Progenitor cell of endocrine pancreas (in vitro differentiated cells): ENCODE measurements around the gene JAK3. TPM values are rescaled to one million over a fixed set of nuclear protein-coding genes. Genes with fewer than 3 reads are reported as not detected.
"Not testable (repeated sequence)": the region's sequence is repeated elsewhere in the genome, so short reads cannot be mapped to it uniquely, and the experiment has no call there.

ENCODE experiments used
- DNase-seq: peaks from one replicate; pipeline ENCODE4 v3.0.0; 2021; ENCODE audit warnings: low spot score; ENCODE audit not compliant: unreplicated experiment
- H3K27ac Mint-ChIP-seq: 2 replicates; pipeline ENCODE4 v1.8.0; 2021; ENCODE audit warnings: mild to moderate bottlenecking, moderate library complexity, mixed read lengths
- H3K27me3 Mint-ChIP-seq: 2 replicates; pipeline ENCODE4 v1.8.0; 2021; ENCODE audit warnings: mixed read lengths
- H3K36me3 Mint-ChIP-seq: 2 replicates; pipeline ENCODE4 v1.8.0; 2022; ENCODE audit warnings: mixed read lengths; ENCODE audit not compliant: insufficient read depth
- H3K4me1 Mint-ChIP-seq: 2 replicates; pipeline ENCODE4 v1.8.0; 2021; ENCODE audit warnings: low read depth, mixed read lengths
- H3K4me3 Mint-ChIP-seq: 2 replicates; pipeline ENCODE4 v1.8.0; 2021; ENCODE audit warnings: low read depth, mild to moderate bottlenecking, moderate library complexity, mixed read lengths
- H3K9me3 Mint-ChIP-seq: 2 replicates; pipeline ENCODE4 v1.8.0; 2021; ENCODE audit warnings: low read depth, mixed read lengths
- long read RNA-seq: library from polyadenylated mRNA; unstranded; transcript quantifications from one replicate; pipeline ENCODE4 v2.0.0, GENCODE V29; 2020
- total RNA-seq: library from RNA; stranded (reverse); gene quantifications from 2 replicates; pipeline ENCODE4 v1.2.1, GENCODE V29; 2021
- TF ChIP-seq, protein P1 (sequence below): fragments of 200-600 bp; sonication (generic); IDR thresholded peaks from one replicate; pipeline ENCODE4 v1.5.0; 2021; ENCODE audit warnings: antibody characterized with exemption, mild to moderate bottlenecking; ENCODE audit not compliant: unreplicated experiment

JAK3 gene
- 0.74 and 0.95 TPM in 2 replicates for total RNA-seq
- long read RNA-seq, partial matches to known transcripts, result 1 of 1 reads
- long read RNA-seq, other reads (novel, unspliced or antisense), result 0 of 1 reads

DNA sequence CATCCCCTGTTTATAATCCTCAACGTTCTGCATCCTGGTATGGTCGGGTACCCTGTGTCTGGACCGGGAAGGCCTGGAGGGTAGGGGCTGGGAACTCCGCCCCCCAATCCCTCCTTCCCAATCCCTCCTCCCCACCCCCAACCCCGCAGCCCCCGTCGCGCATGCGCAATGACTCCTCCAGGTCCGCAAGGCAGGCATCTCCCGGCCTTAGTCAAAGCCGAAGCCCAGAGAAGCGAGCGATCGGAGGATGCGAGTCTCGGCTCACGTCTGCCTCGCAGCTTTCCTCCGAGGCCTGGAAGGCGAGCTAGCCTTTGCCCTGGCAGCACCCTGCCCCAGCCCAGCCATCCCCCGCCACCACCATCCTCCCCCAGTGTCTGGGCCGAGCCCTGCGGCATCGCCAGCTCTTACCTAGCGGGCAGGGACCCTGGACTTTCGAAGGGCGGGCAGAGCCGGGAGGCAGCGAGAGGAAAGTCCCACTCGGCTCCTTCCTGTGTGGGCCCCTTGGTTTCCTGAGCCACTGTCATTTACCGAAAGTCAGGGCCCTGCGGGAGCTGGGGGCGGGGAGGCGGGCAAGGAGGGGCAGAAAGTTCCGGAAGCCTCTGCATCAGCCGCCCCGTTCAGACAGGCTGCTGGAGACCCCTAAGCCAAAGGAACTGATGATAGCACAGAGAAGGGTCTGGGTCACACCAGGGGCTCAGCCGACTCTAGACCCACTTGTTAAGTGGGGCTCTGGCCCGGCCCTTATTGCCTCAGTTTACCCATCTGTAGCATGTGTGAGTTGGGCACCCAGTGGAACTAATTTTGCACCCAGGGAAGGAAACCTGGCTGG lies at the start of gene JAK3:
Gene JAK3, minus strand, starts transcription at position 445 of the 829 bp plus-strand sequence. CDS start 3,565 bp downstream, outside the sequence.
- peak; percentile 53 for DNase-seq
- H3K27ac Mint-ChIP-seq, result no peak within 1 kb of the TSS

DNA sequence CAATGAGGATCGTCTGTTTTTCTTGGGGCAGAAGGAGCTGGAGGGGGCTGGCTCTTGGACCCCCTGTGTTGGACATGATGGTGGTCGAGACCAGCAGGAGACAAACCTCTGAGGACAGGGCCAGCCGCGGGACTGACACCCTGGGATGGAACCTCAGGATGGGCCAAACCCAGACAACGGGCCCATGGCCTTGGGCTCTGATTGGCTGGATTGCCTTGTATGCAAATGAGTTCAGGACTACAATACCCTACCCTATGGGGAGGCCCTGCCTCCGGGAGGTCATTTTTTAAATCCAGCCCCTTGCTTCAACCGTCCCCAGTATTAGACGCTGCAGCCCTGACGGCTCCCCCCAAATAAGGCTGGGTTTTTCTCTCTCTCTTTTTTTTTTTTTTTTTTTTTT lies 46.0 kb upstream of the JAK3 start:
- Mint-ChIP-seq H3K4me3 (no peak overlapping the region), H3K36me3 (no peaks in the 10 kb centered on the region), H3K27ac (no peak overlapping the region), H3K4me1 (no peaks in the 10 kb centered on the region), H3K9me3 (no peaks in the 10 kb centered on the region), H3K27me3 (peaks cover 37% of the 10 kb centered on the region)
- TF ChIP-seq, protein P1, sequence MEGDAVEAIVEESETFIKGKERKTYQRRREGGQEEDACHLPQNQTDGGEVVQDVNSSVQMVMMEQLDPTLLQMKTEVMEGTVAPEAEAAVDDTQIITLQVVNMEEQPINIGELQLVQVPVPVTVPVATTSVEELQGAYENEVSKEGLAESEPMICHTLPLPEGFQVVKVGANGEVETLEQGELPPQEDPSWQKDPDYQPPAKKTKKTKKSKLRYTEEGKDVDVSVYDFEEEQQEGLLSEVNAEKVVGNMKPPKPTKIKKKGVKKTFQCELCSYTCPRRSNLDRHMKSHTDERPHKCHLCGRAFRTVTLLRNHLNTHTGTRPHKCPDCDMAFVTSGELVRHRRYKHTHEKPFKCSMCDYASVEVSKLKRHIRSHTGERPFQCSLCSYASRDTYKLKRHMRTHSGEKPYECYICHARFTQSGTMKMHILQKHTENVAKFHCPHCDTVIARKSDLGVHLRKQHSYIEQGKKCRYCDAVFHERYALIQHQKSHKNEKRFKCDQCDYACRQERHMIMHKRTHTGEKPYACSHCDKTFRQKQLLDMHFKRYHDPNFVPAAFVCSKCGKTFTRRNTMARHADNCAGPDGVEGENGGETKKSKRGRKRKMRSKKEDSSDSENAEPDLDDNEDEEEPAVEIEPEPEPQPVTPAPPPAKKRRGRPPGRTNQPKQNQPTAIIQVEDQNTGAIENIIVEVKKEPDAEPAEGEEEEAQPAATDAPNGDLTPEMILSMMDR, result no peak
- DNase-seq, result no peak

More for the DNA sequence above, at the start of gene JAK3:
- Mint-ChIP-seq H3K4me3 (peak within 1 kb of the TSS; percentile 46), H3K4me1 (no peaks in the 10 kb centered on the region), H3K9me3 (no peaks in the 10 kb centered on the region), H3K36me3 (no peaks in the 10 kb centered on the region), H3K27me3 (peaks cover 49% of the 10 kb centered on the region)
- TF ChIP-seq, protein P1, result no peak

DNA sequence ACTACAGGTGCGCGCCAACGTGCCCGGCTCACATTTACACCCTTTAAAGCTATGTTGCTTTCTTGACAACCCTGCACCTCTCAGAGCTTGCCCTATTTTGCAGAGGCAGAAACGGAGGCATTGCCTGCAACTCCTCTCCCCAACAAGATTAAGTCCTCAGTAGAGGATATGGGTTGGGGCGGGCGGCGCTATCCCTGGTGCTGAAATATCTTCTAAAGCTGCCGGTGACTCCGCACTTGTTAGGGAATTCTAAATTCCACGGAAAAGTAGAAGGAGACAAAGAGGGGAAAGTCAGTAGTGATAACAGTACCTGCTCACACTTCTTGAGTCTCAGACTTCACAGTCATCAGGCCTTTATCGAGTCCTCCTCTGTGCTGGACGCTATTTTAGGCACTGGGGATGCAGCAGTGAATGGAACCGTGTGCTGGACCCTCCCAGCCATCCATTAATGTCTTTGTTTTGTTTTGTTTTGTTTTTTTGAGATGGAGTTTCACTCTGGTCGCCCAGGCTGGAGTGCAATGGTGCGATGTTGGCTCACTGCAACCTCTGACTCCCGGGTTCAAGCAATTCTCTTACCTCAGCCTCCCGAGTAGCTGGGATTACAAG lies 41.9 kb upstream of the JAK3 start:
- DNase-seq, result peak; percentile 54
- H3K27me3 Mint-ChIP-seq, result peaks cover 28% of the 10 kb centered on the region
- H3K9me3 Mint-ChIP-seq, result no peaks in the 10 kb centered on the region
- no peak overlapping the region for H3K4me3 Mint-ChIP-seq
- TF ChIP-seq, protein P1, result no peak
- H3K27ac Mint-ChIP-seq, result peak overlapping the region; percentile 18
- no peaks in the 10 kb centered on the region for H3K4me1 Mint-ChIP-seq
- H3K36me3 Mint-ChIP-seq, result no peaks in the 10 kb centered on the region

DNA sequence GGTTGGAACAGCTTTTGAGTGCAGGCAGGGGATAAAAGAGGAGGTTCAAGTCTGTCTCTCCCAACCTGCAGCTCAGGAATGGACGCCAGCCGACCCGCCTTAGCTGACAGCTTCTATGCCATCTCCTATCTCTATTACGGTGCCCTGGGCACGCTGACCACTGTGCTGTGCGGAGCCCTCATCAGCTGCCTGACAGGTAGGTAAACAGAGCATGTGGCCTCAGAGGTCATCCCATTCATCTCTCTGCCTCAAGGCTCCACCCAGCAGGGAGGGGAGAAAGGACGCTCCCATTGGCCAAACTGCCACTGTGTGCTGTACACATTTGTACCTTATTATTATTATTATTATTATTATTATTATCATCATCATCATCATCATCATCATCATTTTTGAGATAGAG lies 40.5 kb upstream of the JAK3 start:
- Mint-ChIP-seq H3K27me3 (peaks cover 25% of the 10 kb centered on the region), H3K9me3 (no peaks in the 10 kb centered on the region), H3K36me3 (no peaks in the 10 kb centered on the region), H3K4me3 (no peak overlapping the region), H3K4me1 (no peaks in the 10 kb centered on the region), H3K27ac (no peak overlapping the region)
- TF ChIP-seq, protein P1, result no peak
- DNase-seq, result no peak

DNA sequence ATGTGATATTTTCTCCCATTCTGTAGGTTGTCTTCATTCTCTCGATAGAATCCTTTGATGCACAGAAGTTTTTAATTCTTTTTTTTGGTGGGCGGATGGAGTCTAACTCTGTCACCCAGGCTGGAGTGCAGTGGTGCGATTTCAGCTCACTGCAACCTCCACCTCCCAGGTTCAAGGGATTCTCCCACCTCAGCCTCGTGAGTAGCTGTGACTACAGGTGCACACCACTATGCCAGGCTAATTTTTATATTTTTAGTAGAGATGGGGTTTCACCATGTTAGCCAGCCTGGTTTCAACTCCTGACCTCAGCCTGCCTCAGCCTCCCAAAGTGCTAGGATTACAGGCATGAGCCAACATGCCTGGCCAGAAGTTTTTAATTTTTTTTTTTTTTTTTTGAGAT lies 39.4 kb upstream of the JAK3 start:
- H3K36me3 Mint-ChIP-seq, H3K9me3 Mint-ChIP-seq, H3K27ac Mint-ChIP-seq, H3K4me3 Mint-ChIP-seq, DNase-seq, H3K4me1 Mint-ChIP-seq: not testable (repeated sequence)
- peaks cover 18% of the 10 kb centered on the region for H3K27me3 Mint-ChIP-seq
